Activated CD4-positive, alpha-beta T cell treated with anti-CD3 and anti-CD28 coated beads for 1 hour (primary cell): Measurements from ENCODE around the gene CXCL14.

Experiments used
- DNase-seq: peaks from one replicate; pipeline ENCODE4 v3.0.0-alpha.2; 2020

Gene CXCL14

GRCh38 chr5:135578685-135579341 lies at the start of gene CXCL14:
TSS of gene CXCL14 (minus strand) at chr5:135578991. CDS start at chr5:135578778, 213 bp downstream.
- DNase-seq = no peak

- no peak for DNase-seq
These were observed 47.8 kb upstream of the CXCL14 start for GRCh38 chr5:135626636-135627035.

GRCh38 chr5:135625961-135626360 lies 47.2 kb upstream of the CXCL14 start:
- no peak for DNase-seq

GRCh38 chr5:135625486-135625885 lies 46.7 kb upstream of the CXCL14 start:
- DNase-seq = no peak

GRCh38 chr5:135625061-135625460 lies 46.3 kb upstream of the CXCL14 start:
- DNase-seq = no peak

GRCh38 chr5:135623186-135623715 lies 44.5 kb upstream of the CXCL14 start:
- no peak for DNase-seq

- no peak for DNase-seq
These were observed 36.9 kb upstream of the CXCL14 start for GRCh38 chr5:135615581-135616260.

GRCh38 chr5:135615171-135615570 lies 36.4 kb upstream of the CXCL14 start:
- DNase-seq = no peak

- DNase-seq = no peak
These were observed 31.2 kb upstream of the CXCL14 start for GRCh38 chr5:135609981-135610380.

GRCh38 chr5:135608761-135609443 lies 30.1 kb upstream of the CXCL14 start:
- no peak for DNase-seq

GRCh38 chr5:135608361-135608760 lies 29.6 kb upstream of the CXCL14 start:
- DNase-seq = no peak

- no peak for DNase-seq
These were observed 27.6 kb upstream of the CXCL14 start for GRCh38 chr5:135606431-135606830.

- DNase-seq = no peak
These were observed 26.4 kb upstream of the CXCL14 start for GRCh38 chr5:135605221-135605620.

GRCh38 chr5:135604056-135604455 lies 25.3 kb upstream of the CXCL14 start:
- no peak for DNase-seq

- DNase-seq = no peak
These were observed 24.3 kb upstream of the CXCL14 start for GRCh38 chr5:135602882-135603721.

GRCh38 chr5:135601466-135601865 lies 22.7 kb upstream of the CXCL14 start:
- DNase-seq = no peak

- DNase-seq = no peak
These were observed 22.2 kb upstream of the CXCL14 start for GRCh38 chr5:135600971-135601381.

- DNase-seq = no peak
These were observed 21.4 kb upstream of the CXCL14 start for GRCh38 chr5:135600152-135600570.

- no peak for DNase-seq
These were observed 20.8 kb upstream of the CXCL14 start for GRCh38 chr5:135599421-135600151.

- no peak for DNase-seq
These were observed 20.1 kb upstream of the CXCL14 start for GRCh38 chr5:135598691-135599395.

- no peak for DNase-seq
These were observed 18.0 kb upstream of the CXCL14 start for GRCh38 chr5:135596788-135597187.
